ENCODE data around the gene ACER3.
A peak's percentile ranks its signal among the peaks of the same experiment; 100 is the strongest.
"Not testable (repeated sequence)": the region's sequence is repeated elsewhere in the genome, so short reads cannot be mapped to it uniquely, and the experiment has no call there.

ACER3 gene

GRCh38 chr11:76837696-76838677 lies 22.7 kb upstream of the ACER3 start:
- DNase-seq = no peak

GRCh38 chr11:76838678-76839068 lies 22.0 kb upstream of the ACER3 start:
- DNase-seq = peak; percentile 20

GRCh38 chr11:76839311-76839710 lies 21.4 kb upstream of the ACER3 start:
- no peak for DNase-seq

- no peak for DNase-seq
These were observed 18.7 kb upstream of the ACER3 start for GRCh38 chr11:76841923-76842452.

GRCh38 chr11:76843907-76844306 lies 16.8 kb upstream of the ACER3 start:
- DNase-seq = no peak

GRCh38 chr11:76844511-76844910 lies 16.2 kb upstream of the ACER3 start:
- DNase-seq = no peak

GRCh38 chr11:76845069-76845468 lies 15.6 kb upstream of the ACER3 start:
- DNase-seq = no peak

- DNase-seq = no peak
These were observed 14.3 kb upstream of the ACER3 start for GRCh38 chr11:76846441-76846840.

GRCh38 chr11:76849376-76849775 lies 11.3 kb upstream of the ACER3 start:
- DNase-seq = no peak

GRCh38 chr11:76850130-76850529 lies 10.6 kb upstream of the ACER3 start:
- DNase-seq = no peak

- no peak for DNase-seq
These were observed 9.9 kb upstream of the ACER3 start for GRCh38 chr11:76850815-76851214.

GRCh38 chr11:76854709-76855108 lies 6.0 kb upstream of the ACER3 start:
- DNase-seq = no peak

- DNase-seq = not testable (repeated sequence)
These were observed 5.0 kb upstream of the ACER3 start for GRCh38 chr11:76855670-76856069.

- DNase-seq = peak; percentile 11
These were observed 4.6 kb upstream of the ACER3 start for GRCh38 chr11:76856106-76856505.

GRCh38 chr11:76856571-76856970 lies 4.1 kb upstream of the ACER3 start:
- no peak for DNase-seq

- no peak for DNase-seq
These were observed 2.8 kb upstream of the ACER3 start for GRCh38 chr11:76857781-76858410.

- DNase-seq = no peak
These were observed 950 bp upstream of the ACER3 start for GRCh38 chr11:76859708-76860227.

GRCh38 chr11:76861490-76861953 lies 804 bp downstream of the ACER3 start:
- no peak for DNase-seq

GRCh38 chr11:76862794-76863193 lies 2.1 kb downstream of the ACER3 start:
- not testable (repeated sequence) for DNase-seq

GRCh38 chr11:76863196-76863777 lies 2.6 kb downstream of the ACER3 start:
- no peak for DNase-seq

GRCh38 chr11:76872959-76873827 lies 12.5 kb downstream of the ACER3 start:
- DNase-seq = no peak

- no peak for DNase-seq
These were observed 17.3 kb downstream of the ACER3 start for GRCh38 chr11:76878014-76878413.
